Measurements from ENCODE around the gene ZFYVE28. TPM values are rescaled to one million over a fixed set of nuclear protein-coding genes. Genes with fewer than 3 reads are reported as not detected.

Gene ZFYVE28
- total RNA-seq, 1 experiment from 2014 or later = 19.2 TPM

- TF ChIP-seq CBX3 (IDR thresholded peaks at IDR 0.05; ENCODE audit: low read depth) = no peak
- no peak for TF ChIP-seq TCF7L2 (IDR thresholded peaks at IDR 0.05; ENCODE audit: borderline replicate concordance, extremely low read depth, insufficient read depth, insufficient read length)
These were observed 100.0 kb downstream of the ZFYVE28 start (continued) for GRCh38 chr4:2318476-2318875.

DNA sequence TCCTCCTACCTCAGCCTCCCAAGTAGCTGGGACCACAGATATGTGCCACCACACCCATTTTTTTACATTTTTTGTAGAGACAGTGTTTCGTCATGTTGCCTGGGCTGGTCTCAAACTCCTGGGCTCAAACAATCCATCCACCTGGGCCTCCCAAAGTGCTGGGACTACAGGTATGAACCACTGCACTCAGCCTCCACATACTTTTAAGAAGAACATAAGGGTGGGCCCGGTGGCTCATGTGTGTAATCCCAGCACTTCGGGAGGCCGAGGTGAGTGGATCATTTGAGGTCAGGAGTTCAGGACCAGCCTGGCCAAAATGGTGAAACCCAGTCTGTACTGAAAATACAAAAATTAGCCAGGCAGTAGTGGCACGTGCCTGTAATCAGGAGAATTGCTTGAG lies 105.1 kb downstream of the ZFYVE28 start:
- DNase-seq (ENCODE audit: low read depth, low spot score) = no peak
- Histone ChIP-seq H3K9me2 (ENCODE audit: insufficient read depth) (no peaks in the 10 kb centered on the region), H3K4me2 (ENCODE audit: low read length) (no peak overlapping the region), H3K9ac (ENCODE audit: low read length) (no peak overlapping the region), H3K27me3 (ENCODE audit: insufficient read depth, low read length) (no peaks in the 10 kb centered on the region), H3K4me1 (ENCODE audit: control insufficient read depth in 1 of 2, insufficient read depth in 2 of 2, low read length in 2 of 2) (no peaks in the 10 kb centered on the region), H3K79me2 (ENCODE audit: insufficient read depth, low read length) (no peaks in the 10 kb centered on the region), H3K27ac (ENCODE audit: low read depth, low read length) (no peak overlapping the region), H4K20me1 (ENCODE audit: insufficient read depth) (no peaks in the 10 kb centered on the region), H3K36me3 (ENCODE audit: control insufficient read depth in 1 of 2, insufficient read depth in 2 of 2, low read length in 2 of 2) (no peaks in the 10 kb centered on the region; a peak in 1 of 4 replicates), H3K4me3 (replicated peaks in 1 of 2; ENCODE audit: low read depth in 1 of 2, low read length in 2 of 2) (no peak overlapping the region), H3K9me3 (ENCODE audit: control insufficient read depth in 1 of 2, insufficient read depth in 1 of 2, low read depth in 1 of 2, low read length in 2 of 2) (no peaks in the 10 kb centered on the region), H2AFZ (ENCODE audit: low read depth, low read length, poor library complexity, severe bottlenecking) (no peak overlapping the region)
- TF ChIP-seq JUND (IDR thresholded peaks at IDR 0.05) (no peak), REST (IDR thresholded peaks at IDR 0.05; ENCODE audit: low read depth) (no peak), FOSL1 (IDR thresholded peaks at IDR 0.05; ENCODE audit: low read depth) (no peak)
- no TSS peak for BruUV-seq (replicated peaks)
- intact Hi-C loops (cut with micrococcal nuclease) = no loop called here
- ChIA-PET POLR2A (no interaction called here), CTCF (no interaction called here), RAD21 (ENCODE audit: low non-redundant PET in 1 of 2, low total read pairs in 2 of 2, uncharacterized antibody in 2 of 2, unreplicated experiment in 2 of 2) (no interaction called here)
- ATAC-seq = no peak

All from HCT116 (cell line).